Measurements from ENCODE around the gene MEX3D.

GRCh38 chr19:1611353-1611752 is 43.2 kb upstream of the MEX3D start:
- no peak for TF ChIP-seq CTCF (IDR thresholded peaks at IDR 0.05 in 4 of 5, conservative IDR thresholded peaks at IDR 0.05 in 1 of 5)
- no peak for TF ChIP-seq POLR2A (IDR thresholded peaks at IDR 0.05)
